ENCODE data around the gene FUNDC2.

FUNDC2 gene

DNA sequence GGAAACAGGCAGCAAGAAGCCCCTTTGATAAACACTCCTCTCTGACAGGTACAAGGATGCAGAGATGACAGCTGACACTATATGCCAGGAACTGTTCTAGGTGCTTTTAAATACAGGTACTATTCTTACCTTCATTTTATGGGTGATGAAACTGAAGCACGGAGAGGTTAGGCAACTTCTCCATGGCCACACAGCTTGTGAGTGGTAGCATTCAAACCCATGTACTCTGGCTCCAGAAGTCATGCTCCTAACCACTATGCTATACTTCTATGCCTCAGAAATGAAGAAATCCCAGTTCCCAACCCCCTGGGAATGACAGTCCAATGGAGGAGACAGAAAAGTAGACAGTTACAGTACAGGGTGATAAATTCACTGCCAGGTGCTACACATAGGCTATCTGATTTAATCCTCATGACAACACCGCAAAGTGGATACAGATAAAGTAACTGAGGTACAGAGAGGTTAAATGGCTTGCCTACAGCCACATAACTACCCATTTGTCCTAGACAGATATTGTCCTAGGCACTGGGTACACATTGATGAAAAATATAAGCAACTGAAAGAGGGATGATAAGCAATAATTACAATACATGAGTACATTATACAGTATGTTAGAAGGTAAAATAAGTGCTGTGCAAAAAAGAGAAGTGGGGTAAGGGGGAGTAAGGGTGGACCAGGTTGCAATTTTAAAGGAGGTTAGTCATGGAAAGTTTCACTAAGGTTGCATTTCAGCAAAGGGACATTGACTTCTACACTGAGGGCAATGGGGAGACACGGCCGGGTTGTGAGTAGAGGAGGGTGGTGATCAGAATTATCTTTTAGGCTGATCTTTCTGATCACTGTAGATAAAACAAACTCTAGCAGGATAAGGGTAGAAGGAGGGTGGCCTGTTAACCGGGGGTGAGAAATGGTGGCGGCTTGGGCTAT is 2.5 kb upstream of the FUNDC2 start:
- DNase-seq: no peak

DNA sequence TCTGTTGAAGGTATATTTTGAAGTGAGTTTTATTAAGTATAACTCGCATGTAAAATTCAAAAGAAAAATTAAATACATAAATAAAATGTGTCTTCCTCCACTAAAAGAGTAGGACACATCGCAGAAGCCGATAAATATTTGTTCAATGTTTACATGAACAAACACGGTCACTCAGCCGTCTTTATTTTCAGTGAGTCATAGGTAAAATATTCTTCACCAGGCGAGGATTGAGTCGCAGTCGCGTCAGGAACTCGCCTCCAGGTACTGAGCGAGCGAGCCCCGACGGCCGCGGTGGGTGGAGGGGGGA is 271 bp upstream of the FUNDC2 start:
- no peak for DNase-seq

DNA sequence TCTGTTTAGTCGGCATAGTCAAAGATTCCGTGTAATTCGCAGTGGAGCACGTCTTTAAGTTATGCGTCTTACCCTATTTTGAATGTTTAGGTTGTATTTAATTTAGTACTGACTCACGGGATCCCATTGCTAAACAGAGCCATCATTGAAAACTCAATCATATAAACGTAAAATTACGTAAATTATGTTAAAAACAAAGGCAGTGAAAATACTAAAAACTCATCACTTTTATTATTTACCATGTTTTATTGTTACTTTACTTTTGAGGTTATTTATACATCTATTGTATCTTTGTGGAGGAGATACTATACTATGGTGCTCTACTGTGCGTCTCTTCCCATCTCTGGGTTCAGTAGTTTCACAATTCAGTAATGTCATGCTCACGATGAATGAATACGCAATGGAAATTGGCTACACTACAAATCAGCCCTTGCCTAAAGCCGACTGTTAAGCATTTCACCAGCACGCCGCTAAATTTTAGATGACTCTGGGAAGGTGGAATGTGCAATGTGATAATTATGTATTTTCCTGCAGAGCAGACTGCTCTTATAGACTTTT is 944 bp downstream of the FUNDC2 start:
- DNase-seq: no peak

DNA sequence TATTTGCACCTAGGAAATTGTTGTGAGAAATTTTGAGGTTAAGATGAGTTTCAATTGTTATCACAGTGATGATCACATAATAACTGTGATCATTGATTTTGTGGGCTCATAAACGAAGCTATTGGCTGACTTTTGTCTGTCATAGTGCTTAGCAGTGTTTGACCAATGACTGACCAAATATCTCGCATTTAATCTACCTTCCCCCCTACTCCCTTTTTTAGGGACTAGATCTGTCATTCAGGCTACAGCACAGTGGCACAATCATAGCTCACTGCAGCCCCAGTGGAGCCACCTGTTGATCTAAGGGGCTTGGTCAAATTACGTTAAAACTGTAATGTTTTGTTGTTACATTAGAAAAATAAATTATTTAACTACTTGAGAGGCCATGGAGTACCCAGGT is 1.5 kb downstream of the FUNDC2 start:
- DNase-seq: no peak

DNA sequence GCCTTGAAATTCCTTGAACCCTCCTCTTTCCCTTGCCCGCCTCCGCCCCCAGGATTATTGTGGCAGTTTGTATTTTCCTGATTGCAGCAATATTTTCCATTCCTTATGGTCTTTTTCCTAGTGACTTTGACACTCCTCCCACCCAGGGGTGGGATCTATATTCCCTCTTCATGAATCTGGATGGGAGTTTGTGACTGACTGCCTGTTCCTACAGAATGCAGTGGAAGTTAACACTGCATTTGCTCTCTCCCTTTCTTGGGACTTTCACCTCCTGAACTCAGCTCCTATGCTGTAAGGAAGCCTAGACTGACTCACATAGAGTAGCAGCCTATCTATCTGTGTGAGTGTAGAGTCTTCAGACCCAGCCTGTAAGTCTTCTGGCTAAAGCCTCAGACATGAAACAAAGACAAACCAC is 2.2 kb downstream of the FUNDC2 start:
- no peak for DNase-seq

DNA sequence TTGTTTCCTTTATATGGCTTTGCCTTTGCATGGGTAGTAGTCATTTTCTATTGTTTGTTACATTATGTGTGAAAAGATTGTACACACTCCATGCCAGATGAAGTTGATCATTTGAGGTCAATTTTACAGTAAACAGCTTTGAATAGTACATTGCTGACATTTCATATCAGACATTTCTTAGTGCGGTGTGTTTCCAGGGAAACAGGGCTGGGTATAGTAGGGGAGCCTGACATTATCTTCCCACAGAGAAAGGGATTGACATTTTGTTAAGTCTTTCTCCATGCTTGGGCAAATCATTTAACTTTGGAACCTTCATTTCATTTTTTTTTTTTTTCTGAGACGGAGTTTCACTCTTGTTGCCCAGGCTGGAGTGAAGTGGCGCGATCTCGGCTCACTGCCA is 5.0 kb downstream of the FUNDC2 start:
- no peak for DNase-seq

DNA sequence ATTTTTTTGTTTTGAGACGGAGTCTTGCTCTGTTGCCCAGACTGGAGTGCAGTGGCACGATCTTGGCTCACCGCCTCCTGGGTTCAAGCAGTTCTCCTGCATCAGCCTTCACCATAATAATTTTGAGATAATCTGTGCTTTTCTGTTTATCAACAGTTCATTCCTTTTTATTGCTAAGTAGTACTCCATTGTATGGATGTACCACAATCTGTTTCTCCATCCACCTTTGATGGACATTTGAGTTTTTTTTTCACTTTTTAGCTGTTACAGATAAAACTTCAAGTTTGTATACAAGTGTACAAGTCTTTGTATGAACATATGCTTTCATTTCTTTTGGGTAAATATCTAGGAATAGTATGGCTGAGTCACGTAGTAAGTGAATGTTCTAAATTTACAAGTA is 9.0 kb downstream of the FUNDC2 start:
- DNase-seq: no peak

DNA sequence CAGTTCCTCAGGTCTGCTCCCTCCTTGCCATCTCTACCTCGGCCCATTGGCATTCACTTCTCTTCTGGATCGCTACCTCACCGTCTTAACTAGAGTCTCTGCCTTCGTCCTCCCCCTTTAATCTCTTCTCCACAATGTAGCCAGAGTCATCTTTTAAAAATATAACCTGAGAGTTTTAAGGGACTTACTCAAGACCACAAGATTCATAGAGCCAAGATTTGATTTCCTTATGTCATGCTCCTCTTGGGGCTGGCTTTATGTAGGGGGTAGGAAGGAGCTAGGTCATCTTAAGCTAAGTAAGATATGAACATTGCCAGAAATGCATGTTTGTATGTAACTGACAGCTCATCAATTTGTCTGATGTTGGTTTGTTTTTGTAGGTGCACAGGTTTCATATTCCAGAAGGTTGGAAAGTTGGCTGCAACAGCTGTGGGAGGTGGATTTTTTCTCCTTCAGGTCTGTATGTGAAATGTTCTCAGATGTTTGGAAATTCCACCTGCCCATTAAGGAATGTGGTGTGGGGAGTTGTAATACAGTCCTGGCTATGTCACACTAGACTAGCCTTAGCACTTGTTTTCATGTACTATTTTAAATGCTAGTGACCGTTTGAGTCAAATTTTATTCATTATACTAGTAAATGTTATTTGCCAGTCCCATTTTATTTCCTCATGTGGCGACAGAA is 19.6 kb downstream of the FUNDC2 start:
- no peak for DNase-seq

DNA sequence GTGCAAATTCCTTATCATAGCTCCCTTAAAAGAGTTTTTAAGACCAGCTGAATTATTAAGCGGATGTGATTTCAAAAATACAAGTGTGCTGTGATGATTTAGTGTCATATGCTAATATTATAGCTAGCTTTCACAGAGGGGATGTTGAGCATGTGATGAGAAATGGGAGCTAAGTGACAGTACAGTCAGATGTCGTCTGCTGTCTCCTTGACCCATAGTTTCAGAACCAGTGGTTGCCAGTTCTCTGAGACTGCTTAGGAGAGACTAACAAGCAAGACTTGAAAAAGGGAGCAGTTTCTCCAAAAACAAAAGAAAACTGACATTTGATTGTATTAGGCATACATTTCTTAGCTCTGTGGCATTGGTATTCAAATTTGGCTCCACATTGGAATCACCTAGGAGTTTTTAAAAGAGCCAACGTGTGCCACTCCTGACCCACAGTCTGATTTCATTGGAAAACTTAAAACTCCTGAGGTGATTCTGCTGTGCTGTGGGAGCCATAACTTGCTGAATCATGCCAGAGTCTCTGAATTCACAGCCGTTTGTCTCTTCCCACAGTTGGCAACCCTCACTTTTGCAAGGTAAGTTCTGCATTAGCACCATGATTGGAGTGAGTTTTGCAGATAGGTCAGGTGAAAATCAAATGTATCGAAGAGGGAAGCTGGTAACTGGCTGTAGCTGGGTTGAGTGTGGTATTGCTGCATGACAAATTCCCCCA is 20.3 kb downstream of the FUNDC2 start:
- no peak for DNase-seq

DNA sequence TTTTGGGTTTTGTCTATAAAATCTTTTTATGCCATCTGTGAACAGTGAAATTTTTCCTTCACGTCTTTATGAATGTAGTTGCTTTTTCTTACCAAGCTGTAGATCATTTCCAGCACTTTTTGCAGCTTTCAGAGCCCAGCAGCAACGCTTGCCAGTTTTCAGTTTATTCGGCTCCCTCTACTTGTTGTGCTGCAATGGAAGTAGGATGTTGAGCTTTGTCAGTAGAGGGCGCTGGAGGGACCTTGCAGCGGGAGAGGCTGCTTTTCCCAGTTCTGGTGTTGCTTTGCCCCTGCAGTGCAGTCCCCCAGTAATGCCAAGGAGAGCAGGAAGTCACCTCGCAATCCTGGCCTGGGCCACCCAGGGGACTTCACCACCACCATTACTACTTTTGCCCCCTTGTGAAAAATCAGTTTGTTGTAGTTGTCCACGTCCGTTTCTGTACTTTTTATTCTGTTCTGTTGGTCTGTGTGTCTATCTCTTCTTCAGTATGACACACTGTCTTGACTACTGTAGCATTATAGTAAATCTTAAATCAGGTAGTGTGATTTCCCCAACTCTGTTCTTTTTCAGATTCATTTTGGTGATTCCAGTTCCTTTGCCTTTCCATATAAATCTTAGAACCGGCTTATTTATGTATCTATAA is 22.5 kb downstream of the FUNDC2 start:
- DNase-seq: peak; percentile 35

DNA sequence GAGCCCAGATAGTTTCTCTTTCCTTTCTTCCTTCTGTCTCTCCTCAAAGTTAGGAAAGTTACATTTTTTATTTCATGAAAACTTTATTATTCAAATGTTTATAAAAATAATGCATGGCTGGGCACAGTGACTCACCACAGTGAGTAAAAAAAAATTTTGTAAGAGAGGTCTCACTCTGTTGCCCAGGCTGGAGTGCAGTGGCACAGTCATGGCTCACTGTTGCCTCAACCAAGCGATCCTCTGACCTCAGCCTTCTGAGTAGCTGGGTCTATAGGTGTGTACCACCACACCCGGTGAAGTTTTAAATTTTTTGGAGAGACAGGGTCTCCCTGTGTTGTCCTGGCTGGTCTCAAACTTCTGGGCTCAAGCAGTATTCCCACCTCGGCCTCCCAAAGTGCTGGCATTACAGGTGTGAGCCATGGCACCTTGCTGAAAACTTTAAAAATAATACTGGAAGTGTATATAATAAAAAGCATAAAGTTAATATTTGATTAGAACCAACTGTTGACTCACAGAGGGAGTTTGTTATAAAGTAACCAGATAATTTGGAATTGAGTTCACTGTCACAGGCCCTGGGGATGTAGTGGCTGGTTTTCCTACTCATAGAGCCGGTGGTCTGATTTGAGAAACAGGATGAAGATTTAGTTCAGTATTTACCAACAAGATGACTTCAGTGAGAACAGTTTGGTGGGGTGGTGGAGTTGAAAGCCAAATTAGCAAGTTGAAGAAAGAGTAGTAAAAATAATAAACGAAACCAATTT is 26.3 kb downstream of the FUNDC2 start:
- DNase-seq: no peak

DNA sequence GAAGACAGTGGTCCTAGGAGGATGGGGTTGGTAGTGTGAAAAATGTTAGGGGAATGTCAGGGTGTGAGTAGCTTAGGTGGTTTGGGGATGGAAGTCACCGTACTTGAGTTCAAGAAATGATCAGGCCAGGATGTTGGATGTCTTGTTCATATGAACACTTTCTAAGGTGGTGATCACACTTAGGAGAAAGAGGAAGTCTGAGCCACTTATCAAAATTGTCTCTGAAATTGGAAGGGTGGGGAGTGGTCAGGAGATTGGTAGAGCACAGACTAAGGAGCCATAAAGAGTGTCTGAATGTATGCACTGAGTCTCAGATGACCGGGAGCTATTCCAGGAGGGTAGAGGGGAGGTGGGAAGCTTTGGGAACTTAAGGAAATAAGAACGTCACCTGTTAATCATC is 27.0 kb downstream of the FUNDC2 start:
- DNase-seq: no peak

DNA sequence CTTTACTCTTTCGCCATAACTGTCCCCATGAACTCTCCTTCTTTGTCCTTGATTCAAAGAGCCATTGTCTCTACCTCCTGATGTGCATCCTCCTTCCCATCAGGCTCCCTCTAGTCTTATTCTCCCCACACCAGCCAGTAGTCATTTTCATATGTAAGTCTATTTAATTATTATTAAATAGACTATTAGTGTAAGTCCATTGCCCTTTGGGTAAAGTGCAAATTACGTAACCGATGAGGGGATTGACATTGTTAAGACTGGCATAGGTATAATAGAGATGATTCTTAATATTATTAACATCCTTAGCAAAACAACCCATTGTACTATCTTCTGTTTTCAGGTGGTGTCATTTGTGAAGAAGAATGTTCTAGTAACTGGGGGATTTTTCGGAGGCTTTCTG is 27.6 kb downstream of the FUNDC2 start:
- no peak for DNase-seq

DNA sequence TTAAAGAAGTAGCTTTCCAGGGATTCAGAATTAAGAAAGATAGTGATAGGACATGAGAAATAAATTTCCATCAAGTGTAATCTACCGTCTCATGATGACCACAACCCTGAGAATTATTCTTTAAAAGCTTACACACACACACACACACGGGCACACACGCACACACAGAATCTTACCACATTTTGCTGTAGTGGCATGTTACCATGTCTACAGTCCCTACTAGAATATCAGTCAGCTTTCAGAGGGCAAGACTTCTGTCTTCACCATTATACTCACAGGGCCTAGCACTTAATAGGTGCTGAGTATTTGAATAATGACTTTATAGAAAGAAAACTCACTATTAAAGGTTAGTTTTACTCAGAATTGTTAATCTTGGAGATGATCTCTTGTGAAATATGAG is 28.9 kb downstream of the FUNDC2 start:
- DNase-seq: no peak

DNA sequence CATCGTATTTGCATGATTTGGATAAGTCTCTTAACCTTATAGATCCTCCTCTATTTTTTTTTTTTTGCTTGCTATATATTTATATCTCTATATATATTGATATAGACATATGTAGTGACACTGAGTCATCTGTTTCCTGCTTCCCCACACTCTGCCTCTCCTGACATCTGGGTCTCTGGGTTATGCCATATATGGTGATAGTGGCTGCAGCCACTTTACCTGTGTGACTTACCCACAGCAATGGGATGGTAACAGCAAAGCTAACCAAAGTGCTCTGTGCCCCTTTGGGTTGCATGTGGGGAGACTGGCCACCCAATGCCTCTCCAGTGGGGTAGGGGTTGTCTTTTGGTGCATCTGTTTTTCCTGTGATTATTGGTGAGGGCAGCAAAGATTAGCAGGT is 29.8 kb downstream of the FUNDC2 start:
- DNase-seq: no peak

DNA sequence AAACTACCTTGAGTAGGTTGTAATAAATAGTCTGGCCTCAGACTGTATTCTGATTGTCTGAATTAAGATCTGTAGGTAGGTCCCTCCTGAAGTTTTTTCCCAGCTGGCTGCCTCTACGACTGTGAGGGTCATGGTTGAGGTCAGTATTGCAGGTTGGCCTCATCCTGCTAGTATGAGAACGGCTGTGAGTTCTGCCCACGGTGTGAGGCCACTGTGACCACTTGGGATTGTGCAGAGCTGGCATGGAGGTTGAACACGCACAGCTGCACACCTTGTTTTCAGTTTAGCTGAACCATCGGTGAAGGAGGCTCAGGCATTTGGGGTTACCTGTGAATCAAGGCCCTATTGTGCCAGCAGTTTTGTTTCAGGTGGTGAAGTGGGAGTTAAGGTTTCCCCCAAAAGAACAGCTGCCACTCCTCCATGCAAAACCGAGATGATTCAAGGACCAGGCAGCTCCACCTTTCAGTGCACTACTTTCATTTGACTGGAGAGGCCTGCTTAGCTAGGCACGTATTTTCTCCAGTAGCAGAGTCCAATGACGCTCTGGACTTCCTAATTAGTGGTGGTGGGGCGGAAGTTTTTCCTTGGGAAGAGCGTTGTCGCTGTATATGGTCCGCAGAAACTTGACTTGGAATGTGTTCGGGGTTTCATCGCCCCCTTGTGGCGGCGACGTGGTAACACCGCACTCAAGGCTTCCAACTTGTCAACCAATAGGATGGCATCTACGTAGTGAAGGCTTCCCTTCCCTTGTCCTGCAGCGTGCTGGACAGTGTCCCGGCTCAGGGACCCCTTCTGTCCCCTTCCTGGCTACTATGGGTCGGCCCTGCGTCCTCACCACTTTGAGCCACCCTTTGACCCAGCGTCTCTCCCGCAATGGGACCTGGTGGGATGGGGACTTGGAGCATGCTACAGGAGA is 30.5 kb downstream of the FUNDC2 start:
- peak; percentile 59 for DNase-seq

DNA sequence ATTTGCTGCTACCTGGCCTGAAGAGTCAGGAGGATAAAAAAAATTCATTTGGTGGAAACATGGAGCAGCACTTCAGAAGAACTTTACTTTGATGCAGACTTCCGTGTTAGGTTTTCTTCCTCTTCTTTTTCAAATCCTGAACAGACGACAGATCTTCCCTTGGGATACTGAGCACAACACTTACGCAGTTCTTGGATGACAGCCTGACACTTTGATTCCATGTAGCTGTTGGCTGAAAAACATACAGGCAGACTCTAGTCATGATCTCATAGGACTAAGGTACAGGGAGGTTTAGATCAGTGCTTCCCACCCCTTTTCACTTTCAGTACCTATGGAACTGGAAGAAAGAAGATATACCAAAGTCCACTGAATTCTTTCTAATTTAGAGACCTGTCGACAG is 35.1 kb downstream of the FUNDC2 start:
- no peak for DNase-seq

DNA sequence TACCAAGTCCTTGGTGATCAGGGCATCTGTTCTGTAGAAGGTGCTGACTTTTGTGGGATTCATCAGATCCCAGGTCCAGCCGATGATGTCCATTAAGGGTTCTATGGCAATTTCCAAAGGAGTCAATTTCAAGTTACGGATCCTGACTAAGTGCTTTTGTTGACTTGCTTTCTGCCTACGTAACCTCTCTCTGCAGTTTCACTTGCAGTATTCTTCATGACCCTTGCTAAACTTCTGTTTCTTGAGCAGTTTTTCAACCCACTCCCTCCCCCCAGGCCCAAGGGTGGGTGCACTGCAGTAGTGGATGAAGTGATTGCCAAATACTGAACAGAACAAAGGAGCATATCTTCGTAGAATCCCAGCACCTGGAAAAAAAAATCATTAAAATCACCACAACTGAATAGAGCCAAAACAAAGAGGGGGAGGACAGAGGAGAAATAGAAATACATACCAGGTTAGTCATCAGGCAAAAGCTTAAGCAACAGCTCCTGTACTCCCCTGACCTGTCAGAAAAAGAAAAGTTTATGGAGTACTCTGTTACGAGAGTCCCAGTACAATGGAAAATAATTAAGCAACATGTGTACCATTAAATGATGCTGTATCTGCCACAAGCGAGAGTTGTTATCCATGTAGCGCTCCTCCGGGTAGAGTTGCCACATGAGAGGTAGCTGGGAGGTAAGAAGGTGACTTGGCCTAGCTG is 38.5 kb downstream of the FUNDC2 start:
- DNase-seq: no peak

DNA sequence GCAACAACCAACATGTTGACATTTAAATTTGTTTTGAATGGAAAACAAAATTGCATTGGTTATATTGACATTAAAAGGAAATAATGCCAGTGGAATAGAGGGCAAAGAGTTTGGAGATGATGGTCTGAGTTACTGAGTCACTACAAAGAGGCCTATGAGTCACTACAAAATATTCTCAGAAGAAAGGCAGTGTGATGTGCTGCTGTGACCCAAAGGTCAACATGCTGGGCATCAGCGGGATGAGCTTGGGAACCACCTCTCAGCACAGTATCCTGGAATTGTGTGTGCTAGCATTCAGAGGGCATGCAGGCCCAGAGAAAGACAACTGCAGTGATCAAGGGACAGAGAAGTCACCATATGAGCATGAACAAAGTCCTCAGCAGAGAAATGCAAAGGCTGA is 41.5 kb downstream of the FUNDC2 start:
- no peak for DNase-seq

DNA sequence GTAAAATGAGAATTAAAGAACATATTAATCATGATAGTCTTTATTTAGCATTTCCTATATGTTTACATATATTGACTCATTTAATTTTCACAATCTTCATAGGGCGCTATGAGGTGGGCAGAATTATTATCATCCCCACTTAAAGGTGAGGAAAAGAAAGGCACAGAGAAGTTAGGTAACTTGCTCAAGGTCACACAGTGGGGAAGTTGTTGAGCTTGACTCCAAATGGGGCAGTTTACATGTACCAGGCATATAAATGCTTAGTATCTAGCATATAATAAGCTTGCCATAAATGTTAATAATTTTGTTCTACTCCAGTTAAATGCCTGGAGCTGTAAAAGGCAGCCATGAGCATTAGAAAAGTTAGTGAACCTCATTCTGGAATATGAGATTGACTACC is 42.8 kb downstream of the FUNDC2 start:
- DNase-seq: no peak

DNA sequence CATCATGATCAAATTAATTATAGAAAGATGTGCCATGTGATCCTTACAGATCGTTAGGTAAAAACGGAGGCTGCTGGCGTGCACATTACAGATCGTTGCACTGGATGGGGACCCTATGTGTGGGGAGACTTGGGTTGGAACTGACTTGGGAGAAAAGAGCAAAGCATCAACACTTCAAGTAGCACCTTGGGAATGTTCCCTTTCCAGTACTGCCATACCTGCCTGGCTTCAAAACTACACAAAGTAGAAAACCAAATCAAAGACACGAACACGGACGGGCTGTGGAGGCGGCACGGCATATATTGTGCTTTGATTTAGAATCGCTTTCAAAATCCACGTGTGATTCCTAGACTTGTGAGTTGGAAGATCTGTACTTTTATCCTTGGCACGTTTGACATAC is 43.4 kb downstream of the FUNDC2 start:
- no peak for DNase-seq
